ENCODE data around the gene HSD17B2.

GRCh38 chr16:81996664-81997509 lies 38.2 kb upstream of the HSD17B2 start:
- TF ChIP-seq CTCF (IDR thresholded peaks at IDR 0.05; ENCODE audit: low read length) (no peak; the same call in 1 of the 2 replicates), EZH2 (IDR thresholded peaks at IDR 0.05; ENCODE audit: borderline replicate concordance, low read length) (no peak)
